HCT116 (cell line): ENCODE results near the gene CRISPLD2. TPM values are rescaled to one million over a fixed set of nuclear protein-coding genes. Genes with fewer than 3 reads are reported as not detected.

ENCODE experiments used
- ATAC-seq: fragments of 200-7000 bp; cut with Tn5 transposase; 2 replicates; pipeline ENCODE4 v1.9.1; 2020; ENCODE audit warnings: mild to moderate bottlenecking, moderate library complexity
- BruUV-seq: library from RNA; stranded (reverse); fragments of 400-500 nt; replicated peaks from 2 replicates; lab custom pipeline; 2021; lab: Mats Ljungman, UMichigan
- CTCF ChIA-PET: fragments of 300-600 bp; sonication (Branson Sonifier 250); formaldehyde crosslinking; loops from one replicate; lab custom pipeline; 2021; ENCODE audit warnings: antibody characterized with exemption; lab: Charles Lee
- POLR2A ChIA-PET: fragments of 300-600, 350-600 bp; sonication (Branson Sonifier 250); formaldehyde crosslinking; loops from one replicate; lab custom pipeline; 2021; ENCODE audit warnings: antibody characterized with exemption; lab: Charles Lee
- RAD21 ChIA-PET, 2 experiments: fragments of 300-600 bp; sonication (Branson Sonifier 250); formaldehyde crosslinking; loops; one replicate each; lab custom pipeline; 2023; ENCODE audit warnings: low total read pairs in 2 of 2; ENCODE audit not compliant: uncharacterized antibody in 2 of 2, unreplicated experiment in 2 of 2, low non-redundant PET in 1 of 2; lab: Charles Lee
- DNase-seq: peaks from one replicate; pipeline ENCODE4 v3.0.0-alpha.2; 2010; ENCODE audit warnings: low read depth, low spot score
- H2AFZ ChIP-seq: fragments of 200-600 bp; shearing (Covaris generic), sonication (generic); 2 replicates; pipeline ENCODE4 v1.6.1; 2017; ENCODE audit warnings: low read depth, mixed run types, mixed read lengths, antibody characterized with exemption, low read length; ENCODE audit not compliant: poor library complexity, severe bottlenecking
- H3K27ac ChIP-seq: 2 replicates; pipeline ENCODE4 v1.5.1; 2012; ENCODE audit warnings: low read depth, low read length
- H3K27me3 ChIP-seq: fragments of 200-600 bp; sonication (generic); 2 replicates; pipeline ENCODE4 v1.6.1; 2016; ENCODE audit warnings: mixed run types, low read length, mixed read lengths; ENCODE audit not compliant: insufficient read depth
- H3K36me3 ChIP-seq, 2 experiments: fragments of 200-500 bp in 1 of 2; fragments of 200-600 bp in 1 of 2; sonication (Bioruptor generic) in 1 of 2; sonication (generic) in 1 of 2; 2 replicates each; pipeline versions ENCODE4 v1.5.1 to v1.6.1; 2014 to 2016; ENCODE audit warnings: low read length in 2 of 2, inconsistent platforms in 1 of 2, mixed read lengths in 1 of 2, mixed run types in 1 of 2; ENCODE audit not compliant: insufficient read depth in 2 of 2, control insufficient read depth in 1 of 2
- H3K4me1 ChIP-seq, 2 experiments: fragments of 200-600 bp in 1 of 2; sonication (generic) in 1 of 2; 2 replicates each; pipeline versions ENCODE4 v1.5.1 to v1.6.1; 2012 to 2017; ENCODE audit warnings: low read length in 2 of 2, inconsistent platforms in 1 of 2, mild to moderate bottlenecking in 1 of 2, mixed read lengths in 1 of 2, mixed run types in 1 of 2, moderate library complexity in 1 of 2; ENCODE audit not compliant: insufficient read depth in 2 of 2, control insufficient read depth in 1 of 2
- H3K4me2 ChIP-seq: fragments of 200-600 bp; sonication (generic); 2 replicates; pipeline ENCODE4 v1.6.1; 2017; ENCODE audit warnings: mixed run types, low read length, mixed read lengths
- H3K4me3 ChIP-seq, 2 experiments: fragments of 200-600 bp in 1 of 2; sonication (generic) in 1 of 2; replicated peaks in 1 of 2; 2 replicates each; pipeline ENCODE4 v1.5.1; 2011 to 2016; ENCODE audit warnings: low read length in 2 of 2, control low read depth in 1 of 2, low read depth in 1 of 2, mild to moderate bottlenecking in 1 of 2, mixed read lengths in 1 of 2, mixed run types in 1 of 2
- H3K79me2 ChIP-seq: fragments of 200-600 bp; sonication (generic); 2 replicates; pipeline ENCODE4 v1.6.1; 2017; ENCODE audit warnings: mild to moderate bottlenecking, mixed run types, low read length, moderate library complexity, mixed read lengths; ENCODE audit not compliant: insufficient read depth
- H3K9ac ChIP-seq: fragments of 200-600 bp; sonication (generic); 2 replicates; pipeline ENCODE4 v1.6.1; 2016; ENCODE audit warnings: low read length, mixed read lengths
- H3K9me2 ChIP-seq: fragments of 200-600 bp; sonication (generic), shearing (Covaris generic); 2 replicates; pipeline ENCODE4 v1.6.1; 2017; ENCODE audit warnings: mixed run types, mild to moderate bottlenecking, moderate library complexity; ENCODE audit not compliant: insufficient read depth
- H3K9me3 ChIP-seq, 2 experiments: fragments of 200-500 bp in 1 of 2; fragments of 200-600 bp in 1 of 2; sonication (Bioruptor generic) in 1 of 2; sonication (generic) in 1 of 2; 2 replicates each; pipeline ENCODE4 v1.6.1; 2014 to 2017; ENCODE audit warnings: low read length in 2 of 2, mixed read lengths in 2 of 2, inconsistent platforms in 1 of 2, low read depth in 1 of 2, mild to moderate bottlenecking in 1 of 2, mixed run types in 1 of 2, moderate library complexity in 1 of 2; ENCODE audit not compliant: control insufficient read depth in 1 of 2, insufficient read depth in 1 of 2
- H4K20me1 ChIP-seq: fragments of 200-600 bp; sonication (generic), shearing (Covaris generic); 2 replicates; pipeline ENCODE4 v1.6.1; 2017; ENCODE audit warnings: mixed run types, mild to moderate bottlenecking, moderate library complexity; ENCODE audit not compliant: insufficient read depth
- ATF3 ChIP-seq: IDR thresholded peaks from 2 replicates; pipeline ENCODE4 v1.6.1; 2012
- CBX3 ChIP-seq: IDR thresholded peaks from 2 replicates; pipeline ENCODE4 v1.6.1; 2012; ENCODE audit warnings: low read depth
- CEBPB ChIP-seq: IDR thresholded peaks from 2 replicates; pipeline ENCODE4 v1.6.1; 2012; ENCODE audit warnings: low read depth
- EGR1 ChIP-seq: IDR thresholded peaks from 2 replicates; pipeline ENCODE4 v1.6.1; 2012; ENCODE audit warnings: low read depth
- EZH2 ChIP-seq: fragments of 200-600 bp; sonication (generic); IDR thresholded peaks from 2 replicates; pipeline ENCODE4 v1.6.1; 2017; ENCODE audit warnings: antibody characterized with exemption, mixed run types
- MAX ChIP-seq: IDR thresholded peaks from 2 replicates; pipeline ENCODE4 v1.6.1; 2012
- RAD21 ChIP-seq: IDR thresholded peaks from 2 replicates; pipeline ENCODE4 v1.6.1; 2012; ENCODE audit warnings: low read depth, mild to moderate bottlenecking
- REST ChIP-seq: IDR thresholded peaks from 2 replicates; pipeline ENCODE4 v1.6.1; 2012; ENCODE audit warnings: low read depth
- SIN3A ChIP-seq: IDR thresholded peaks from 2 replicates; pipeline ENCODE4 v1.6.1; 2012; ENCODE audit warnings: low read depth
- SP1 ChIP-seq: IDR thresholded peaks from 2 replicates; pipeline ENCODE4 v1.6.1; 2012; ENCODE audit warnings: low read depth
- SRF ChIP-seq: IDR thresholded peaks from 2 replicates; pipeline ENCODE4 v1.6.1; 2012; ENCODE audit warnings: low read depth
- ZBTB33 ChIP-seq: IDR thresholded peaks from 2 replicates; pipeline ENCODE4 v1.6.1; 2011; ENCODE audit warnings: mild to moderate bottlenecking, low read length, moderate library complexity; ENCODE audit not compliant: insufficient replicate concordance; ENCODE audit errors: extremely low read depth
- intact Hi-C: fragments of 100-400 bp; cut with micrococcal nuclease; formaldehyde crosslinking; loops from 2 replicates; pipeline ENCODE4 v1.10.0; 2022
- total RNA-seq: library from RNA; stranded (reverse); gene quantifications from one replicate; pipeline ENCODE4 v1.2.1, GENCODE V29; 2021; ENCODE audit not compliant: unreplicated experiment

The CRISPLD2 gene
- total RNA-seq, 1 experiment from 2014 or later: 4.6 TPM

- H3K9me3 ChIP-seq: no peaks in the 10 kb centered on the region
- H2AFZ ChIP-seq: no peak overlapping the region
- ChIA-PET RAD21 (no interaction called here), POLR2A (no interaction called here), CTCF (no interaction called here)
- no peak overlapping the region for H3K4me3 ChIP-seq
- no peak for DNase-seq
- no peaks in the 10 kb centered on the region for H3K27me3 ChIP-seq
- no peak for ATAC-seq
- no peak overlapping the region for H3K4me2 ChIP-seq
- no peaks in the 10 kb centered on the region for H3K9me2 ChIP-seq
- H4K20me1 ChIP-seq: no peaks in the 10 kb centered on the region
- no peak overlapping the region for H3K9ac ChIP-seq
- intact Hi-C loops: no loop called here
- no peaks in the 10 kb centered on the region for H3K36me3 ChIP-seq
- H3K27ac ChIP-seq: no peak overlapping the region
- peaks cover 0 to 3% of the 10 kb centered on the region in 2 experiments; a peak in 1 of 4 replicates for H3K4me1 ChIP-seq
- no peak for TF ChIP-seq SRF
- TF ChIP-seq CEBPB: no peak
- no peak for TF ChIP-seq CBX3
- no peak for TF ChIP-seq REST
- no peak for TF ChIP-seq RAD21
- TF ChIP-seq EGR1: no peak
- no peak for TF ChIP-seq ATF3
- no peak for TF ChIP-seq MAX
- no peak for TF ChIP-seq ZBTB33
- no peak for TF ChIP-seq SP1
- TF ChIP-seq SIN3A: no peak
- no peak for TF ChIP-seq EZH2
- no peaks in the 10 kb centered on the region for H3K79me2 ChIP-seq
- BruUV-seq: no TSS peak
Measured at GRCh38 chr16:84947996-84948850, 128.4 kb downstream of the CRISPLD2 start.
